H9 (cell line): ENCODE data around the gene MCU. TPM values are rescaled to one million over a fixed set of nuclear protein-coding genes. Genes with fewer than 3 reads are reported as not detected.
"Not testable (repeated sequence)": the region's sequence is repeated elsewhere in the genome, so short reads cannot be mapped to it uniquely, and the experiment has no call there.

Experiments
- DNase-seq: peaks from one replicate; pipeline ENCODE4 v3.0.0-alpha.2; 2017
- H2AFZ ChIP-seq: one replicate; pipeline ENCODE4 v1.6.1; 2013; ENCODE audit warnings: mild to moderate bottlenecking, low read length, control low read depth, moderate library complexity
- H2AK5ac ChIP-seq: 2 replicates; pipeline ENCODE4 v1.6.1; 2013; ENCODE audit warnings: low read length, control low read depth, mixed read lengths; ENCODE audit not compliant: insufficient read length
- H2BK120ac ChIP-seq: one replicate; pipeline ENCODE4 v1.6.1; 2013; ENCODE audit warnings: low read depth, mild to moderate bottlenecking, low read length, control low read depth, inconsistent platforms; ENCODE audit not compliant: poor library complexity, severe bottlenecking
- H2BK12ac ChIP-seq: 2 replicates; pipeline ENCODE4 v1.6.1; 2013; ENCODE audit warnings: low read length, control low read depth, mixed read lengths, low read depth; ENCODE audit not compliant: insufficient read length
- H2BK15ac ChIP-seq: 2 replicates; pipeline ENCODE4 v1.6.1; 2013; ENCODE audit warnings: low read depth, low read length, control low read depth
- H2BK20ac ChIP-seq: one replicate; pipeline ENCODE4 v1.6.1; 2013; ENCODE audit warnings: low read depth, mild to moderate bottlenecking, low read length, control low read depth, inconsistent platforms; ENCODE audit not compliant: poor library complexity, severe bottlenecking
- H2BK5ac ChIP-seq: 2 replicates; pipeline ENCODE4 v1.6.1; 2013; ENCODE audit warnings: low read length, control low read depth, mixed read lengths; ENCODE audit not compliant: insufficient read length
- H3K14ac ChIP-seq: 2 replicates; pipeline ENCODE4 v1.6.1; 2013; ENCODE audit warnings: low read length, control low read depth; ENCODE audit not compliant: insufficient read depth
- H3K18ac ChIP-seq: 2 replicates; pipeline ENCODE4 v1.6.1; 2013; ENCODE audit warnings: low read depth, mild to moderate bottlenecking, mixed read lengths, low read length, control low read depth; ENCODE audit not compliant: insufficient read length
- H3K23ac ChIP-seq: 2 replicates; pipeline ENCODE4 v1.6.1; 2013; ENCODE audit warnings: low read length, control low read depth, mixed read lengths, low read depth; ENCODE audit not compliant: insufficient read length
- H3K23me2 ChIP-seq: 2 replicates; pipeline ENCODE4 v1.6.1; 2013; ENCODE audit warnings: low read depth, mild to moderate bottlenecking, mixed read lengths, low read length, control low read depth; ENCODE audit not compliant: insufficient read length, poor library complexity, severe bottlenecking
- H3K27ac ChIP-seq: 2 replicates; pipeline ENCODE4 v1.5.1; 2013; ENCODE audit warnings: low read length, control low read depth, mixed read lengths, low read depth; ENCODE audit not compliant: insufficient read length
- H3K27me3 ChIP-seq: 2 replicates; pipeline ENCODE4 v1.6.1; 2013; ENCODE audit warnings: low read length, control low read depth, inconsistent platforms; ENCODE audit not compliant: insufficient read depth
- H3K4ac ChIP-seq: 2 replicates; pipeline ENCODE4 v1.6.1; 2013; ENCODE audit warnings: low read depth, mild to moderate bottlenecking, control low read depth, inconsistent platforms, low read length, moderate library complexity
- H3K4me1 ChIP-seq: 2 replicates; pipeline ENCODE4 v1.6.1; 2013; ENCODE audit warnings: low read length, control low read depth, inconsistent platforms; ENCODE audit not compliant: insufficient read depth
- H3K4me2 ChIP-seq: 2 replicates; pipeline ENCODE4 v1.6.1; 2013; ENCODE audit warnings: low read length, control low read depth, mixed read lengths; ENCODE audit not compliant: insufficient read length, insufficient read depth
- H3K56ac ChIP-seq: 2 replicates; pipeline ENCODE4 v1.6.1; 2013; ENCODE audit warnings: low read depth, mild to moderate bottlenecking, mixed read lengths, low read length, control low read depth; ENCODE audit not compliant: insufficient read length
- H3K79me1 ChIP-seq: 2 replicates; pipeline ENCODE4 v1.6.1; 2013; ENCODE audit warnings: low read depth, mild to moderate bottlenecking, moderate library complexity, low read length, control low read depth, inconsistent platforms; ENCODE audit not compliant: insufficient read depth, poor library complexity, severe bottlenecking
- H3K79me2 ChIP-seq: 2 replicates; pipeline ENCODE4 v1.6.1; 2013; ENCODE audit warnings: low read length, control low read depth, inconsistent platforms; ENCODE audit not compliant: insufficient read depth
- H3K9ac ChIP-seq: 2 replicates; pipeline ENCODE4 v1.6.1; 2013; ENCODE audit warnings: low read length, control low read depth, mixed read lengths; ENCODE audit not compliant: insufficient read length; ENCODE audit errors: extremely low read depth
- H3K9me3 ChIP-seq: one replicate; pipeline ENCODE4 v1.6.1; 2013; ENCODE audit warnings: low read depth, low read length, inconsistent platforms; ENCODE audit not compliant: control insufficient read depth
- H3T11ph ChIP-seq: one replicate; pipeline ENCODE4 v1.6.1; 2013; ENCODE audit warnings: mild to moderate bottlenecking, low read length, control low read depth, inconsistent platforms
- H4K20me1 ChIP-seq: one replicate; pipeline ENCODE4 v1.6.1; 2013; ENCODE audit not compliant: control insufficient read depth, insufficient read length, insufficient read depth
- H4K5ac ChIP-seq: 2 replicates; pipeline ENCODE4 v1.6.1; 2013; ENCODE audit warnings: low read depth, mild to moderate bottlenecking, mixed read lengths, low read length, control low read depth; ENCODE audit not compliant: insufficient read length
- H4K8ac ChIP-seq: replicated peaks from 2 replicates; pipeline ENCODE4 v1.6.1; 2013; ENCODE audit warnings: low read length, control low read depth, mixed read lengths, low read depth; ENCODE audit not compliant: insufficient read length
- H4K91ac ChIP-seq: 2 replicates; pipeline ENCODE4 v1.6.1; 2013; ENCODE audit warnings: low read depth, mild to moderate bottlenecking, moderate library complexity, mixed read lengths, low read length, control low read depth; ENCODE audit not compliant: insufficient read length
- H3K27ac Mint-ChIP-seq, 3 experiments: 2 replicates in 2 of 3; 3 replicates in 1 of 3; pipeline ENCODE4 v1.8.0; 2020 to 2021; ENCODE audit warnings: mixed read lengths in 3 of 3, mild to moderate bottlenecking in 1 of 3, moderate library complexity in 1 of 3
- H3K27me3 Mint-ChIP-seq: 2 replicates; pipeline ENCODE4 v1.8.0; 2021; ENCODE audit warnings: low read depth, mild to moderate bottlenecking, moderate library complexity, mixed read lengths
- H3K36me3 Mint-ChIP-seq, 3 experiments: 2 replicates in 2 of 3; 3 replicates in 1 of 3; pipeline ENCODE4 v1.8.0; 2020 to 2021; ENCODE audit warnings: low read depth in 3 of 3, mixed read lengths in 3 of 3; ENCODE audit not compliant: insufficient read depth in 1 of 3
- H3K4me1 Mint-ChIP-seq, 2 experiments: 2 replicates each; pipeline ENCODE4 v1.8.0; 2020; ENCODE audit warnings: mixed read lengths in 2 of 2
- H3K4me3 Mint-ChIP-seq, 2 experiments: 2 replicates in 1 of 2; 3 replicates in 1 of 2; pipeline ENCODE4 v1.8.0; 2020 to 2021; ENCODE audit warnings: mild to moderate bottlenecking in 2 of 2, mixed read lengths in 2 of 2, moderate library complexity in 1 of 2
- H3K9me3 Mint-ChIP-seq, 2 experiments: 2 replicates in 1 of 2; 3 replicates in 1 of 2; pipeline ENCODE4 v1.8.0; 2020; ENCODE audit warnings: mild to moderate bottlenecking in 2 of 2, mixed read lengths in 2 of 2, moderate library complexity in 1 of 2
- WGBS: extraction: QIAGEN DNeasy Blood & Tissue Kit; methylation state at CpG from one replicate; pipeline ENCODE4 v1.1.7; 2013; ENCODE audit warnings: missing lambda C conversion rate, low lambda C conversion rate, mixed read lengths; ENCODE audit not compliant: insufficient read length; ENCODE audit errors: extremely low coverage; 5-methylcytosine and 5-hydroxymethylcytosine counted together
- total RNA-seq: library from RNA; stranded (reverse); gene quantifications from 2 replicates; pipeline ENCODE4 v1.2.1, GENCODE V29; 2021
- TF ChIP-seq, protein P1 (sequence below): fragments of 200-600 bp; sonication (generic); conservative IDR thresholded peaks from 3 replicates; pipeline ENCODE4 v1.8.0; 2021; ENCODE audit warnings: antibody characterized with exemption, mild to moderate bottlenecking

The MCU gene
- total RNA-seq, 1 experiment from 2014 or later, result 36.6 TPM

DNA sequence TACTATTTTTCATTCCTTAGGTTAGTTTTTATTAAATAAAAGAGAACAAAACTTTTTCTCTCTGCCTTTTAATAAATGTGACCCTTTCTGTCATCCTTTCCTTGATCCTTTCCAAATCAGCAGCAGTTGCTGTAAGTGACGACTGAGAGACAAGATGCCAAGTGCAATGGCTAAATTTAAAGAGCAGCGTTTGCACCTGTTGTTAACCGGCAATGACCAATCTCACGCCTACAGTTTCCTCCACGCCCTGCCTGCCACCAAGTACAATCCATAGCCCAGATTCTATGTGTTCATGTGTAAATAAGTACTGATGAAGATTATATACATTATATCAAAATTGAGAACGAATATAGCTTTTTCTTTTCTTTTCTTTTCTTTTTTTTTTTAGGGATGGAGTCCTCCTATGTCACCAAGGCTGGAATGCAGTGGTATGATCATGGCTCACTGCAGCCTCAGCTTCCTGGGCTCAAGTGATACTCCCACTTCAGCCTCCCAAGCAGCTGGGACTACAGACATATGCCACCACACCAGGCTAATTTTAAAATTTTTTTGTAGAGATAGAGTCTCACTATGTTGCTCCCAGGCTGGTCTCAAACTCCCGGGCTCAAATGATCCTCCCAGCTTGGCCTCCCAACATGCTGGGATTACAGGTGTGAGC, 6.5 kb upstream of the MCU start:
- H2BK15ac ChIP-seq, result no peak overlapping the region
- no peak overlapping the region for H2AFZ ChIP-seq
- H3K9me3 Mint-ChIP-seq, result no peaks in the 10 kb centered on the region
- H3T11ph ChIP-seq, result no peak overlapping the region
- H3K27me3 Mint-ChIP-seq, result no peaks in the 10 kb centered on the region
- H3K27me3 ChIP-seq, result no peaks in the 10 kb centered on the region
- no peak overlapping the region for H3K14ac ChIP-seq
- H3K36me3 Mint-ChIP-seq, result no peaks in the 10 kb centered on the region
- no peak overlapping the region for H4K91ac ChIP-seq
- DNase-seq, result no peak
- TF ChIP-seq, protein P1, sequence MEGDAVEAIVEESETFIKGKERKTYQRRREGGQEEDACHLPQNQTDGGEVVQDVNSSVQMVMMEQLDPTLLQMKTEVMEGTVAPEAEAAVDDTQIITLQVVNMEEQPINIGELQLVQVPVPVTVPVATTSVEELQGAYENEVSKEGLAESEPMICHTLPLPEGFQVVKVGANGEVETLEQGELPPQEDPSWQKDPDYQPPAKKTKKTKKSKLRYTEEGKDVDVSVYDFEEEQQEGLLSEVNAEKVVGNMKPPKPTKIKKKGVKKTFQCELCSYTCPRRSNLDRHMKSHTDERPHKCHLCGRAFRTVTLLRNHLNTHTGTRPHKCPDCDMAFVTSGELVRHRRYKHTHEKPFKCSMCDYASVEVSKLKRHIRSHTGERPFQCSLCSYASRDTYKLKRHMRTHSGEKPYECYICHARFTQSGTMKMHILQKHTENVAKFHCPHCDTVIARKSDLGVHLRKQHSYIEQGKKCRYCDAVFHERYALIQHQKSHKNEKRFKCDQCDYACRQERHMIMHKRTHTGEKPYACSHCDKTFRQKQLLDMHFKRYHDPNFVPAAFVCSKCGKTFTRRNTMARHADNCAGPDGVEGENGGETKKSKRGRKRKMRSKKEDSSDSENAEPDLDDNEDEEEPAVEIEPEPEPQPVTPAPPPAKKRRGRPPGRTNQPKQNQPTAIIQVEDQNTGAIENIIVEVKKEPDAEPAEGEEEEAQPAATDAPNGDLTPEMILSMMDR, result no peak
- H3K4me1 Mint-ChIP-seq, result peaks cover 6 to 7% of the 10 kb centered on the region in 2 experiments; a peak in 2 of 4 replicates
- no peak overlapping the region for H3K18ac ChIP-seq
- no peak overlapping the region for H3K4me2 ChIP-seq
- H2BK120ac ChIP-seq, result no peak overlapping the region
- no peak overlapping the region for H3K4me3 Mint-ChIP-seq
- no peak overlapping the region for H4K8ac ChIP-seq
- H4K20me1 ChIP-seq, result no peaks in the 10 kb centered on the region
- H3K9me3 ChIP-seq, result no peaks in the 10 kb centered on the region
- H2AK5ac ChIP-seq, result no peak overlapping the region
- H4K5ac ChIP-seq, result no peak overlapping the region
- H3K4me1 ChIP-seq, result no peaks in the 10 kb centered on the region
- no CpG with 5 or more reads among the region's 7 CpGs for WGBS
- no peak overlapping the region for H3K27ac ChIP-seq
- no peak overlapping the region for H3K23ac ChIP-seq
- no peak overlapping the region for H2BK5ac ChIP-seq
- no peak overlapping the region for H2BK12ac ChIP-seq
- H3K79me2 ChIP-seq, result no peaks in the 10 kb centered on the region
- no peak overlapping the region for H3K4ac ChIP-seq
- H3K9ac ChIP-seq, result no peak overlapping the region
- H3K79me1 ChIP-seq, result no peaks in the 10 kb centered on the region
- no peak overlapping the region for H2BK20ac ChIP-seq
- H3K56ac ChIP-seq, result no peak overlapping the region
- no peak overlapping the region for H3K27ac Mint-ChIP-seq
- no peaks in the 10 kb centered on the region for H3K23me2 ChIP-seq

DNA sequence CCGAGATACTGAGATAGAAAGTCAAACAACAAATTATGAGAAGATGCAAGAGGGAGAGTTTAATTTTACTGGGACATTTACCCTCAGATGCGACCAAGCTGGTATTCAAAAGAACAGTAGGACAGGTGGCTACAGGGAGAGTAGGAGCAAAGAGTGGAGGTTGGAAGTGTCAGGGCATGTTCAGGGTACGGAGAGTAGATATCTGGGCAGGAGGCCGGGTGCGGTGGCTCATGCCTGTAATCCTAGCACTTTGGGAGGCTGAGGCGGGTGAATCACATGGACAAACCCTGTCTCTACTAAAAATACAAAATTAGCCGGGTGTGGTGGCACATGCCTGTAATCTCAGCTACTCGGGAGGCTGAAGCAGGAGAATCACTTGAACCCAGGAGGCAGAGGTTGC, 5.5 kb upstream of the MCU start:
- H3K23me2 ChIP-seq, DNase-seq, H3K4ac ChIP-seq, H2AK5ac ChIP-seq, H3T11ph ChIP-seq, H3K27ac ChIP-seq, H3K23ac ChIP-seq, H2BK15ac ChIP-seq, H3K9me3 ChIP-seq, H3K9ac ChIP-seq, H2BK120ac ChIP-seq, H4K5ac ChIP-seq, H3K27me3 ChIP-seq, H3K79me2 ChIP-seq, H4K91ac ChIP-seq, H3K4me2 ChIP-seq, H3K79me1 ChIP-seq, H3K9me3 Mint-ChIP-seq, H2BK20ac ChIP-seq, H3K27ac Mint-ChIP-seq, H4K20me1 ChIP-seq, H3K18ac ChIP-seq, H2BK5ac ChIP-seq, H2BK12ac ChIP-seq, H3K56ac ChIP-seq, H3K4me3 Mint-ChIP-seq, H3K27me3 Mint-ChIP-seq, H3K36me3 Mint-ChIP-seq, H3K4me1 ChIP-seq, H3K14ac ChIP-seq, H2AFZ ChIP-seq, H4K8ac ChIP-seq, H3K4me1 Mint-ChIP-seq: not testable (repeated sequence)
- WGBS, result no CpG with 5 or more reads among the region's 8 CpGs
